H1 (cell line): Measurements from ENCODE around the gene ARNT2. TPM values are rescaled to one million over a fixed set of nuclear protein-coding genes. Genes with fewer than 3 reads are reported as not detected.

Source experiments
- CTCF ChIA-PET: fragments of 300-600 bp; sonication (Branson Sonifier 250); formaldehyde crosslinking; loops from one replicate; lab custom pipeline; 2021; ENCODE audit not compliant: partially characterized antibody; lab: Charles Lee
- POLR2A ChIA-PET: fragments of 300-600 bp; sonication (Branson Sonifier 250); formaldehyde crosslinking; loops from one replicate; lab custom pipeline; 2021; ENCODE audit warnings: inconsistent platforms; ENCODE audit not compliant: partially characterized antibody; lab: Charles Lee
- DNase-seq, 2 experiments: peaks; one replicate each; pipeline versions ENCODE4 v3.0.0 to v3.0.0-alpha.2; 2010 to 2022; ENCODE audit warnings: low spot score in 2 of 2, low read depth in 1 of 2, mixed read lengths in 1 of 2
- FAIRE-seq: peaks from 2 replicates; lab custom pipeline; 2011; peaks lifted over from hg19 to GRCh38; lab: Jason Lieb, UNC
- H2AFZ ChIP-seq: 2 replicates; pipeline ENCODE4 v1.8.1; 2012; ENCODE audit warnings: low read length, inconsistent platforms
- H2AK5ac ChIP-seq: 2 replicates; pipeline ENCODE4 v1.6.1; 2013; ENCODE audit warnings: low read depth, low read length
- H2BK120ac ChIP-seq: replicated peaks from 2 replicates; pipeline ENCODE3; 2013; ENCODE audit warnings: low read depth, low read length, inconsistent platforms
- H2BK12ac ChIP-seq: 2 replicates; pipeline ENCODE4 v1.6.1; 2013; ENCODE audit warnings: low read depth, low read length
- H2BK15ac ChIP-seq: 2 replicates; pipeline ENCODE4 v1.6.1; 2013; ENCODE audit warnings: low read length
- H2BK20ac ChIP-seq: 2 replicates; pipeline ENCODE4 v1.6.1; 2013; ENCODE audit warnings: low read length
- H2BK5ac ChIP-seq: 2 replicates; pipeline ENCODE4 v1.6.1; 2013; ENCODE audit warnings: low read depth, low read length
- H3K14ac ChIP-seq: 2 replicates; pipeline ENCODE4 v1.6.1; 2013; ENCODE audit warnings: inconsistent platforms; ENCODE audit not compliant: insufficient read length
- H3K18ac ChIP-seq: 2 replicates; pipeline ENCODE4 v1.6.1; 2013; ENCODE audit warnings: low read length; ENCODE audit errors: extremely low read depth
- H3K23ac ChIP-seq: 2 replicates; pipeline ENCODE4 v1.6.1; 2013; ENCODE audit warnings: inconsistent platforms; ENCODE audit not compliant: insufficient read length
- H3K23me2 ChIP-seq: 2 replicates; pipeline ENCODE4 v1.6.1; 2013; ENCODE audit warnings: low read depth, low read length
- H3K27ac ChIP-seq: 2 replicates; pipeline ENCODE4 v1.6.1; 2011; ENCODE audit warnings: low read depth, low read length, inconsistent platforms
- H3K27me3 ChIP-seq, 4 experiments: replicated peaks in 1 of 4; 1 replicate in 1 of 4; 2 replicates in 3 of 4; pipeline versions ENCODE4 v1.6.1 to v1.8.1; 2011 to 2013; ENCODE audit warnings: low read length in 3 of 4, mild to moderate bottlenecking in 3 of 4, inconsistent platforms in 2 of 4, mixed read lengths in 2 of 4, moderate library complexity in 1 of 4; ENCODE audit not compliant: control insufficient read depth in 3 of 4, insufficient read depth in 3 of 4; ENCODE audit errors: extremely low read depth in 1 of 4
- H3K36me3 ChIP-seq, 4 experiments: 2 replicates each; pipeline versions ENCODE4 v1.6.1 to v1.8.1; 2011 to 2013; ENCODE audit warnings: mild to moderate bottlenecking in 4 of 4, low read length in 3 of 4, moderate library complexity in 2 of 4, control low read depth in 1 of 4, inconsistent platforms in 1 of 4; ENCODE audit not compliant: insufficient read depth in 4 of 4, control insufficient read depth in 2 of 4
- H3K4ac ChIP-seq: replicated peaks from 2 replicates; pipeline ENCODE3; 2013; ENCODE audit warnings: low read length, low read depth, mixed read lengths, inconsistent platforms; ENCODE audit not compliant: insufficient read length
- H3K4me1 ChIP-seq, 4 experiments: replicated peaks in 1 of 4; 1 replicate in 1 of 4; 2 replicates in 3 of 4; pipeline versions ENCODE4 v1.6.1 to v1.8.1; 2011 to 2013; ENCODE audit warnings: low read length in 3 of 4, inconsistent platforms in 2 of 4, mixed read lengths in 1 of 4; ENCODE audit not compliant: insufficient read depth in 4 of 4, control insufficient read depth in 3 of 4
- H3K4me2 ChIP-seq, 2 experiments: 2 replicates each; pipeline versions ENCODE4 v1.6.1 to v1.8.1; 2011 to 2013; ENCODE audit warnings: low read depth in 2 of 2, low read length in 2 of 2, control low read depth in 1 of 2, inconsistent platforms in 1 of 2, mild to moderate bottlenecking in 1 of 2; ENCODE audit not compliant: insufficient read depth in 1 of 2
- H3K4me3 ChIP-seq, 4 experiments: fragments of 200-600, 300-600 bp in 1 of 4; sonication (generic), shearing (Covaris generic), sonication (Bioruptor Twin) in 1 of 4; 2 replicates each; pipeline versions ENCODE4 v1.5.1 to v1.8.1; 2011 to 2016; ENCODE audit warnings: low read length in 4 of 4, low read depth in 3 of 4, control low read depth in 2 of 4, inconsistent platforms in 2 of 4, mild to moderate bottlenecking in 2 of 4, mixed read lengths in 1 of 4, moderate library complexity in 1 of 4; ENCODE audit not compliant: insufficient read depth in 2 of 4; ENCODE audit errors: extremely low read depth in 1 of 4
- H3K56ac ChIP-seq: replicated peaks from 2 replicates; pipeline ENCODE3; 2013; ENCODE audit warnings: low read depth, mild to moderate bottlenecking, mixed read lengths, low read length, inconsistent platforms; ENCODE audit not compliant: insufficient read length
- H3K79me1 ChIP-seq: 2 replicates; pipeline ENCODE4 v1.6.1; 2013; ENCODE audit warnings: low read depth, low read length, control low read depth
- H3K79me2 ChIP-seq, 2 experiments: 2 replicates each; pipeline versions ENCODE4 v1.6.1 to v1.8.1; 2012 to 2013; ENCODE audit warnings: low read length in 2 of 2, mild to moderate bottlenecking in 2 of 2, inconsistent platforms in 1 of 2; ENCODE audit not compliant: insufficient read depth in 2 of 2, control insufficient read depth in 1 of 2
- H3K9ac ChIP-seq, 4 experiments: replicated peaks in 1 of 4; 1 replicate in 1 of 4; 2 replicates in 3 of 4; pipeline versions ENCODE4 v1.6.1 to v1.8.1; 2011 to 2013; ENCODE audit warnings: low read depth in 3 of 4, low read length in 3 of 4, control low read depth in 2 of 4, mild to moderate bottlenecking in 2 of 4, moderate library complexity in 2 of 4, inconsistent platforms in 1 of 4; ENCODE audit errors: extremely low read depth in 1 of 4
- H3K9me3 ChIP-seq, 2 experiments: 2 replicates each; pipeline versions ENCODE4 v1.6.1 to v1.8.1; 2012 to 2013; ENCODE audit warnings: mild to moderate bottlenecking in 2 of 2, moderate library complexity in 2 of 2, control low read depth in 1 of 2, inconsistent platforms in 1 of 2, low read depth in 1 of 2, low read length in 1 of 2, mixed read lengths in 1 of 2; ENCODE audit not compliant: insufficient read depth in 2 of 2
- H4K20me1 ChIP-seq, 2 experiments: replicated peaks in 1 of 2; 2 replicates each; pipeline versions ENCODE3 to v1.8.1; 2011 to 2013; ENCODE audit warnings: inconsistent platforms in 2 of 2, low read length in 2 of 2, mild to moderate bottlenecking in 1 of 2; ENCODE audit not compliant: insufficient read depth in 2 of 2, control insufficient read depth in 1 of 2
- H4K5ac ChIP-seq: 2 replicates; pipeline ENCODE4 v1.6.1; 2013; ENCODE audit warnings: low read length, low read depth, mixed read lengths, inconsistent platforms; ENCODE audit not compliant: insufficient read length
- H4K8ac ChIP-seq: 2 replicates; pipeline ENCODE4 v1.8.0; 2013; ENCODE audit warnings: mild to moderate bottlenecking, moderate library complexity, low read length, inconsistent platforms; ENCODE audit not compliant: insufficient read depth; ENCODE audit errors: extremely low read depth
- H4K91ac ChIP-seq: replicated peaks from 2 replicates; pipeline ENCODE3; 2013; ENCODE audit warnings: low read length, mixed read lengths, inconsistent platforms; ENCODE audit not compliant: insufficient read length
- ASH2L ChIP-seq: fragments of 200-600, 300-600 bp; sonication (generic); IDR thresholded peaks from one replicate; pipeline ENCODE4 v1.7.1; 2017; ENCODE audit warnings: low read length
- BACH1 ChIP-seq: IDR thresholded peaks from 2 replicates; pipeline ENCODE4 v1.6.1; 2012; ENCODE audit warnings: low read length, improper control_type of control experiment
- CHD1 ChIP-seq: IDR thresholded peaks from 2 replicates; pipeline ENCODE4 v1.6.1; 2012; ENCODE audit warnings: low read depth, low read length, improper control_type of control experiment
- CREB1 ChIP-seq: IDR thresholded peaks from 2 replicates; pipeline ENCODE4 v1.6.1; 2012; ENCODE audit warnings: inconsistent platforms
- KDM1A ChIP-seq: fragments of 200-600, 300-600 bp; sonication (generic); IDR thresholded peaks from 2 replicates; pipeline ENCODE4 v1.7.1; 2016; ENCODE audit warnings: mild to moderate bottlenecking, low read length, borderline replicate concordance
- NANOG ChIP-seq: IDR thresholded peaks from 2 replicates; pipeline ENCODE4 v1.6.1; 2011; ENCODE audit warnings: low read length, low read depth, mild to moderate bottlenecking, inconsistent platforms; ENCODE audit not compliant: insufficient read depth, poor library complexity, severe bottlenecking
- NRF1 ChIP-seq: IDR thresholded peaks from 2 replicates; pipeline ENCODE4 v1.6.1; 2011; ENCODE audit warnings: mild to moderate bottlenecking, low read depth, low read length, improper control_type of control experiment
- RAD21 ChIP-seq, 2 experiments: IDR thresholded peaks in 1 of 2; conservative IDR thresholded peaks in 1 of 2; 2 replicates each; pipeline ENCODE4 v1.6.1; 2011; ENCODE audit warnings: low read depth in 2 of 2, low read length in 2 of 2, improper control_type of control experiment in 1 of 2, inconsistent platforms in 1 of 2, mild to moderate bottlenecking in 1 of 2, moderate library complexity in 1 of 2
- SP1 ChIP-seq: IDR thresholded peaks from 2 replicates; pipeline ENCODE4 v1.6.1; 2011; ENCODE audit warnings: low read depth, low read length
- SP4 ChIP-seq: IDR thresholded peaks from 2 replicates; pipeline ENCODE4 v1.6.1; 2012; ENCODE audit warnings: low read length, inconsistent platforms
- SUZ12 ChIP-seq: fragments of 200-600 bp; sonication (generic); IDR thresholded peaks from 2 replicates; pipeline ENCODE4 v1.6.1; 2012; ENCODE audit warnings: mild to moderate bottlenecking, inconsistent platforms, low read length, moderate library complexity, mixed read lengths
- WGBS, 2 experiments: shearing (Covaris generic) in 1 of 2; methylation state at CpG; one replicate each; pipeline versions ENCODE4 v1.1.6 to v1.1.7; 2013 to 2015; ENCODE audit warnings: low lambda C conversion rate in 2 of 2, mixed read lengths in 2 of 2, inconsistent platforms in 1 of 2, low coverage in 1 of 2, missing lambda C conversion rate in 1 of 2; ENCODE audit not compliant: insufficient replicate concordance in 2 of 2, insufficient coverage in 1 of 2, insufficient read length in 1 of 2; ENCODE audit errors: extremely low coverage in 1 of 2, missing lambda C conversion rate in 1 of 2; 5-methylcytosine and 5-hydroxymethylcytosine counted together
- polyA plus RNA-seq, 7 experiments: library from polyadenylated mRNA; depleted of rRNA in 3 of 7; stranded (reverse) in 5 of 7; unstranded in 2 of 7; fragments of >200 nt in 5 of 7; fragments of 200-250 nt in 2 of 7; gene quantifications; 1 replicate in 5 of 7; 2 replicates in 1 of 7; 4 replicates in 1 of 7; pipeline versions ENCODE4 v1.2.1 to v1.2.3, GENCODE V29; 2011 to 2013; ENCODE audit warnings: missing spikeins in 2 of 7, mixed read lengths in 2 of 7
- total RNA-seq: library from RNA; stranded (reverse); fragmentation: NEBNext Ultra II Directional; extraction: Animal tissue kit (Norgen Biotek cat#: 25700); gene quantifications from 2 replicates; pipeline ENCODE4 v1.2.1, GENCODE V29; 2021

The ARNT2 gene
- total and polyA plus RNA-seq, 2 of the 8 experiments (the other 6 are each of a cell fraction or from before 2014, with no cell fraction given): 9.5 to 14.6 TPM

DNA sequence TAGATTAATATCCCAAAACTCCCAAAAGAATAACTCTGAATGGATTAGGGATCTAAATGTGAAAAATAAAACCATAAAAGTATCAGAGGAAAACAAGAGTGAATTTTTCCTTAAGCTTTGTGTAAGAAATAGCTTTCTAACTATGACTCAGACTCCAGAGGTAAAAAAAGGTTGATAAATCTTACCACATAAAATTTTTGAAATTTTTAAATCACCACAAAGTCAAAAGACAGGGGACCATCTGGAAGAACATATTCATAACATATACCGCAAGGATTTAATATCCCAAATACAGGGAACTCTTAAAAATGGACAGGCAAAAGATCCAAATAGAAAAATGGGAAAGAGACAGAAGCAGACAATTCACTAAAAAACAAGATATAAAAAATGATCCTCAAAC, 145.0 kb downstream of the ARNT2 start:
- H3K23me2 ChIP-seq: no peaks in the 10 kb centered on the region
- POLR2A ChIA-PET: no interaction called here
- no peak for FAIRE-seq
- H2BK5ac ChIP-seq: no peak overlapping the region
- H4K91ac ChIP-seq: no peak overlapping the region
- no peak overlapping the region for H3K4me2 ChIP-seq
- H3K4me3 ChIP-seq: no peak overlapping the region
- H2AK5ac ChIP-seq: no peak overlapping the region
- CTCF ChIA-PET: interaction anchor here (1.1 kb wide), 1 partner anchor 227 kb away, joined by 3 read pairs; no protein-coding TSS in a partner anchor
- H3K36me3 ChIP-seq: no peaks in the 10 kb centered on the region
- H3K23ac ChIP-seq: no peak overlapping the region
- no peak overlapping the region for H3K27ac ChIP-seq
- no peaks in the 10 kb centered on the region for H4K20me1 ChIP-seq
- H2BK12ac ChIP-seq: no peak overlapping the region
- no peak overlapping the region for H3K4ac ChIP-seq
- 95% methylated on average over 1 of the region's 1 CpG; no CpG with 5 or more reads in 1 of the 2 experiments for WGBS, 2 experiments
- no peak overlapping the region for H2BK120ac ChIP-seq
- TF ChIP-seq SP4 (no peak), SUZ12 (no peak), RAD21 (IDR thresholded peaks at IDR 0.05 in 1 of 2, conservative IDR thresholded peaks at IDR 0.05 in 1 of 2; ENCODE audit: low read depth in 2 of 2, low read length in 2 of 2) (no peak), KDM1A (no peak), ASH2L (no peak), CREB1 (no peak), SP1 (no peak), NANOG (no peak), CHD1 (no peak), BACH1 (no peak), NRF1 (no peak)
- TF ChIP-seq, all 59 proteins: peak for 0
- Histone ChIP-seq H3K4me1 (no peaks in the 10 kb centered on the region), H3K79me1 (no peaks in the 10 kb centered on the region), H3K18ac (no peak overlapping the region), H3K9me3 (no peaks in the 10 kb centered on the region), H2BK15ac (no peak overlapping the region), H2AFZ (no peak overlapping the region), H3K14ac (no peak overlapping the region), H4K5ac (no peak overlapping the region), H3K79me2 (no peaks in the 10 kb centered on the region), H3K56ac (no peak overlapping the region), H3K27me3 (no peaks in the 10 kb centered on the region), H2BK20ac (no peak overlapping the region), H4K8ac (no peak overlapping the region), H3K9ac (no peak overlapping the region)
- no peak for DNase-seq
